HepG2 (cell line): ENCODE data around the gene SRP72. TPM values are rescaled to one million over a fixed set of nuclear protein-coding genes. Genes with fewer than 3 reads are reported as not detected.
A peak's percentile ranks its signal among the peaks of the same experiment; 100 is the strongest.

Experiments used
- ATAC-seq: fragments of 200-7000 bp; cut with Tn5 transposase; 3 replicates; pipeline ENCODE4 v1.9.1; 2020; ENCODE audit warnings: mild to moderate bottlenecking, moderate library complexity
- BruUV-seq: library from RNA; stranded (reverse); fragments of 400-500 nt; replicated peaks from 2 replicates; lab custom pipeline; 2021; lab: Mats Ljungman, UMichigan
- CTCF ChIA-PET: fragments of 300-600 bp; formaldehyde crosslinking; extraction: SDS; loops from one replicate; lab custom pipeline; 2021; ENCODE audit warnings: low total read pairs, inconsistent platforms, low intra/inter-chr PET ratio; lab: Yijun Ruan, JAX
- POLR2A ChIA-PET: fragments of 350-600 bp; sonication (Branson Sonifier 250); formaldehyde crosslinking; loops from one replicate; lab custom pipeline; 2020; ENCODE audit warnings: antibody characterized with exemption, inconsistent platforms; lab: Yijun Ruan, JAX
- DNase-seq: peaks from one replicate; pipeline ENCODE4 v3.0.0-alpha.2; 2015; ENCODE audit warnings: low spot score
- FAIRE-seq: peaks from 3 replicates; lab custom pipeline; 2011; peaks lifted over from hg19 to GRCh38; lab: Jason Lieb, UNC
- H2AFZ ChIP-seq: one replicate; pipeline ENCODE4 v1.6.1; 2011; ENCODE audit warnings: low read length, inconsistent platforms
- H3K27ac ChIP-seq: fragments of 300-600 bp; 3 replicates; pipeline ENCODE4 v1.8.0; 2011; ENCODE audit warnings: mixed run types, mild to moderate bottlenecking, mixed read lengths, low read length, inconsistent platforms; ENCODE audit not compliant: insufficient read depth; ENCODE audit errors: extremely low read length
- H3K27me3 ChIP-seq, 2 experiments: fragments of 200-600 bp in 1 of 2; 2 replicates in 1 of 2; 3 replicates in 1 of 2; pipeline versions ENCODE4 v1.6.0 to v1.8.0; 2011; ENCODE audit warnings: low read length in 2 of 2, mild to moderate bottlenecking in 2 of 2, moderate library complexity in 2 of 2, inconsistent platforms in 1 of 2; ENCODE audit not compliant: insufficient read depth in 2 of 2, control insufficient read depth in 1 of 2
- H3K36me3 ChIP-seq, 2 experiments: fragments of 200-600 bp in 1 of 2; replicated peaks in 1 of 2; 2 replicates in 1 of 2; 3 replicates in 1 of 2; pipeline versions ENCODE4 v1.5.1 to v1.8.0; 2011; ENCODE audit warnings: low read length in 2 of 2, inconsistent platforms in 1 of 2; ENCODE audit not compliant: insufficient read depth in 2 of 2, control insufficient read depth in 1 of 2
- H3K4me1 ChIP-seq: 2 replicates; pipeline ENCODE4 v1.5.1; 2012; ENCODE audit warnings: low read length, inconsistent platforms; ENCODE audit not compliant: insufficient read depth
- H3K4me2 ChIP-seq: 2 replicates; pipeline ENCODE4 v1.6.0; 2011; ENCODE audit warnings: low read depth, low read length, inconsistent platforms
- H3K4me3 ChIP-seq, 3 experiments: fragments of 200-600 bp in 1 of 3; sonication (generic), shearing (Covaris generic) in 1 of 3; replicated peaks in 1 of 3; 2 replicates each; pipeline ENCODE4 v1.5.1; 2011 to 2016; ENCODE audit warnings: low read length in 3 of 3, inconsistent platforms in 2 of 3, low read depth in 2 of 3, mild to moderate bottlenecking in 2 of 3, control low read depth in 1 of 3, mixed read lengths in 1 of 3; ENCODE audit not compliant: insufficient read depth in 1 of 3
- H3K79me2 ChIP-seq: one replicate; pipeline ENCODE4 v1.6.1; 2011; ENCODE audit warnings: low read length, inconsistent platforms; ENCODE audit not compliant: insufficient read depth
- H3K9ac ChIP-seq: 2 replicates; pipeline ENCODE4 v1.6.0; 2011; ENCODE audit warnings: mild to moderate bottlenecking, low read depth, low read length, inconsistent platforms; ENCODE audit not compliant: insufficient read depth
- H3K9me3 ChIP-seq: 2 replicates; pipeline ENCODE4 v1.5.1; 2012; ENCODE audit warnings: mild to moderate bottlenecking, low read length
- H4K20me1 ChIP-seq: 2 replicates; pipeline ENCODE4 v1.6.0; 2011; ENCODE audit warnings: inconsistent platforms, mild to moderate bottlenecking, low read length, moderate library complexity; ENCODE audit not compliant: insufficient read depth
- ZNF274 ChIP-seq: sonication (generic); formaldehyde crosslinking; IDR thresholded peaks from 2 replicates; pipeline ENCODE4 v1.5.1; 2020; ENCODE audit warnings: mild to moderate bottlenecking, missing genetic modification reagents
- ZNF629 ChIP-seq: sonication (generic); formaldehyde crosslinking; conservative IDR thresholded peaks from 2 replicates; pipeline ENCODE4 v1.5.0; 2020; ENCODE audit warnings: missing genetic modification reagents
- ZNF724P ChIP-seq: sonication (generic); formaldehyde crosslinking; IDR thresholded peaks from 2 replicates; pipeline ENCODE4 v1.8.0; 2022; ENCODE audit warnings: missing genetic modification reagents, borderline replicate concordance
- WGBS: methylation state at CpG from one replicate; pipeline ENCODE4 v1.1.6; 2017; ENCODE audit warnings: low lambda C conversion rate; 5-methylcytosine and 5-hydroxymethylcytosine counted together
- in situ Hi-C: cut with HindIII; loops from 2 replicates; pipeline ENCODE4 v1.10.0; 2017; ENCODE audit warnings: low pct_unique_long_range_greater_than_20kb; ENCODE audit not compliant: extremely low pct_ligation_motif_present
- intact Hi-C: fragments of 100-400 bp; cut with micrococcal nuclease; formaldehyde crosslinking; loops from one replicate; pipeline ENCODE4 v1.10.0; 2022; ENCODE audit not compliant: unreplicated experiment
- polyA plus RNA-seq, 8 experiments: library from polyadenylated mRNA; depleted of rRNA in 3 of 8; stranded (reverse) in 7 of 8; unstranded in 1 of 8; fragments of >200 nt; fragmentation: Illumina TruSeq in 4 of 8; extraction: Trizol in 4 of 8; gene quantifications; 2 replicates each; pipeline versions ENCODE4 v1.2.1 to v1.2.3, GENCODE V29; 2011 to 2016; ENCODE audit warnings: low read depth in 4 of 8, missing spikeins in 1 of 8, mixed read lengths in 1 of 8; ENCODE audit not compliant: insufficient read depth in 1 of 8
- total RNA-seq, 5 experiments: library from RNA; depleted of rRNA; stranded (reverse); fragments of >200 nt; fragmentation: Illumina TruSeq; extraction: Trizol; gene quantifications; 2 replicates each; pipeline ENCODE4 v1.2.3, GENCODE V29; 2016; ENCODE audit warnings: low read depth in 1 of 5

The SRP72 gene
- total and polyA plus RNA-seq, 2 of the 13 experiments (the other 11 are each of a cell fraction or from before 2014, with no cell fraction given), result 64.9 to 75.6 TPM

GRCh38 chr4:56430203-56430602 lies 37.2 kb upstream of the SRP72 start:
- no TSS peak for BruUV-seq

DNA sequence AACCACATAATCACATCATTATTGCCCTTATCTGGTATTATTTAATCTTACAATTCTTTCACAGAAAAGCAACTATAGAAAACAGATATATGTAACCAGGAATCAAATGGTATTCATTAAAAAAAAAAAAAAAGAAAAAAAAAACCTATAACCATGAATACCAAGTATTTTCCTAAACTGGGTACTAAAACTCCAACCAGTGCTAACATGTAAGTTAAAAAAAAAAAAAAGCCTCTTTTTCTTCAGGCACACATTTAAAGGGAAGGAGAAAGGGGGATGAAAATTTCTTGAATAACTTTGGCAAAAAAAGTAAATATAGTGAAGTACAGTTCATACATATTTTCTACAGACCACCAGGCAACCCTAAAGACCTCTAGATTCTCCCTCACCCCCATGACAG lies 34.1 kb upstream of the SRP72 start:
- ChIA-PET CTCF (no interaction called here), POLR2A (interaction anchor here (1.3 kb wide), 1 partner anchor 11 kb away, joined by 3 read pairs; no protein-coding TSS in a partner anchor)
- Histone ChIP-seq H3K9ac (peak overlapping the region; percentile 92), H3K27me3 (no peaks in the 10 kb centered on the region; a peak in 1 of 5 replicates), H3K27ac (peak overlapping the region; percentile 98), H3K9me3 (no peaks in the 10 kb centered on the region), H2AFZ (no peak overlapping the region), H3K4me1 (peaks cover 47% of the 10 kb centered on the region), H3K79me2 (peaks cover 85% of the 10 kb centered on the region), H3K36me3 (no peaks in the 10 kb centered on the region), H3K4me3 (peak overlapping the region; percentile 71 to 80 (median 76)), H4K20me1 (peaks cover 32% of the 10 kb centered on the region; the same call in 1 of the 2 replicates), H3K4me2 (peak overlapping the region; percentile 89)
- DNase-seq (no peak), FAIRE-seq (no peak), ATAC-seq (no peak)
- TF ChIP-seq ZNF274 (CRISPR knock-in tag), result no peak
- in situ Hi-C loops, result no loop called here
- no TSS peak for BruUV-seq
- intact Hi-C loops, result no loop called here

More at GRCh38 chr4:56430203-56430602, 37.2 kb upstream of the SRP72 start:
- TF ChIP-seq ZNF724P (no peak), ZNF629 (CRISPR knock-in tag) (peak; percentile 76)
- Histone ChIP-seq H4K20me1 (peaks cover 27% of the 10 kb centered on the region; the same call in 1 of the 2 replicates), H3K9ac (no peak overlapping the region), H2AFZ (no peak overlapping the region), H3K36me3 (no peaks in the 10 kb centered on the region; a peak in 1 of 5 replicates), H3K27me3 (no peaks in the 10 kb centered on the region), H3K9me3 (no peaks in the 10 kb centered on the region), H3K4me1 (peaks cover 59% of the 10 kb centered on the region), H3K4me3 (no peak overlapping the region), H3K27ac (no peak overlapping the region), H3K4me2 (peak overlapping the region; percentile 6; the same call in 1 of the 2 replicates), H3K79me2 (peaks cover 95% of the 10 kb centered on the region)
- ChIA-PET CTCF (no interaction called here), POLR2A (no interaction called here)
- no peak for ATAC-seq
- 100% methylated on average over 2 of the region's 2 CpGs for WGBS
- DNase-seq, result no peak
- in situ Hi-C loops (no loop called here), intact Hi-C loops (no loop called here)
- FAIRE-seq, result no peak
